CD4-positive, alpha-beta T cell (primary cell): ENCODE data around the gene CDH6. TPM values are rescaled to one million over a fixed set of nuclear protein-coding genes. Genes with fewer than 3 reads are reported as not detected.

Source experiments
- ATAC-seq: fragments of 200-7000 bp; cut with Tn5 transposase; one replicate; pipeline ENCODE4 v1.10.0; 2022; ENCODE audit warnings: mild to moderate bottlenecking; ENCODE audit not compliant: poor library complexity
- CTCF ChIA-PET: fragments of 350-600 bp; sonication (Branson Sonifier 250); formaldehyde crosslinking; loops from one replicate; lab custom pipeline; 2021; ENCODE audit warnings: antibody characterized with exemption, inconsistent platforms; lab: Charles Lee
- POLR2A ChIA-PET: fragments of 350-600 bp; sonication (Branson Sonifier 250); formaldehyde crosslinking; loops from one replicate; lab custom pipeline; 2021; ENCODE audit warnings: antibody characterized with exemption, inconsistent platforms; lab: Charles Lee
- DNase-seq, 14 experiments: peaks; one replicate each; pipeline ENCODE4 v3.0.0-alpha.2; 2013 to 2020; ENCODE audit warnings: mixed read lengths in 2 of 14
- H3K27ac ChIP-seq, 2 donors: one replicate each; pipeline versions ENCODE4 v1.5.1 to v1.7.0; 2013; ENCODE audit warnings: low read length in 2 of 2, low read depth in 1 of 2, mild to moderate bottlenecking in 1 of 2
- H3K27me3 ChIP-seq, 2 experiments: 1 replicate in 1 of 2; 2 replicates in 1 of 2; pipeline versions ENCODE4 v1.6.1 to v1.7.0; 2013; ENCODE audit warnings: low read length in 2 of 2, control low read depth in 1 of 2, mild to moderate bottlenecking in 1 of 2, moderate library complexity in 1 of 2; ENCODE audit not compliant: insufficient read depth in 2 of 2, control insufficient read depth in 1 of 2
- H3K36me3 ChIP-seq: one replicate; pipeline ENCODE4 v1.6.1; 2013; ENCODE audit warnings: low read length, control low read depth; ENCODE audit not compliant: insufficient read depth
- H3K4me1 ChIP-seq: one replicate; pipeline ENCODE4 v1.6.1; 2013; ENCODE audit warnings: low read length, control low read depth; ENCODE audit not compliant: insufficient read depth
- H3K4me3 ChIP-seq: one replicate; pipeline ENCODE4 v1.5.1; 2013; ENCODE audit warnings: mild to moderate bottlenecking, low read length, moderate library complexity
- H3K9me3 ChIP-seq, 2 experiments: 1 replicate in 1 of 2; 2 replicates in 1 of 2; pipeline versions ENCODE4 v1.6.1 to v1.7.0; 2013; ENCODE audit warnings: low read length in 2 of 2, mild to moderate bottlenecking in 2 of 2, control low read depth in 1 of 2, moderate library complexity in 1 of 2; ENCODE audit not compliant: control insufficient read depth in 1 of 2, insufficient read depth in 1 of 2
- H3K27ac Mint-ChIP-seq: one replicate; pipeline ENCODE4 v1.8.0; 2020; ENCODE audit warnings: mixed read lengths
- H3K27me3 Mint-ChIP-seq: one replicate; pipeline ENCODE4 v1.8.0; 2021; ENCODE audit warnings: mixed read lengths
- H3K36me3 Mint-ChIP-seq: one replicate; pipeline ENCODE4 v1.8.0; 2021; ENCODE audit warnings: low read depth, mixed read lengths
- H3K4me1 Mint-ChIP-seq: one replicate; pipeline ENCODE4 v1.8.0; 2021; ENCODE audit warnings: low read depth, mixed read lengths
- H3K4me3 Mint-ChIP-seq: one replicate; pipeline ENCODE4 v1.8.0; 2020; ENCODE audit warnings: mild to moderate bottlenecking, mixed read lengths
- H3K9me3 Mint-ChIP-seq: one replicate; pipeline ENCODE4 v1.8.0; 2020; ENCODE audit warnings: mixed read lengths
- CTCF ChIP-seq: fragments of 200-600 bp; IDR thresholded peaks from one replicate; pipeline ENCODE4 v1.8.0; 2022; ENCODE audit warnings: antibody characterized with exemption, mild to moderate bottlenecking
- intact Hi-C, 2 experiments: fragments of 100-400 bp; cut with DNase I in 1 of 2; cut with micrococcal nuclease in 1 of 2; formaldehyde crosslinking; loops; one replicate each; pipeline versions ENCODE4 v1.15.1 to v1.9.0; 2023 to 2025; cut with DNase I, micrococcal nuclease
- total RNA-seq, 174 experiments: library from RNA in 2 of 174; stranded (reverse) in 2 of 174; gene quantifications; one replicate each; pipeline ENCODE4 v1.2.3 and lab custom pipeline; 2021 to 2026

The CDH6 gene
- total RNA-seq, 2 experiments from 2014 or later, result not detected

DNA sequence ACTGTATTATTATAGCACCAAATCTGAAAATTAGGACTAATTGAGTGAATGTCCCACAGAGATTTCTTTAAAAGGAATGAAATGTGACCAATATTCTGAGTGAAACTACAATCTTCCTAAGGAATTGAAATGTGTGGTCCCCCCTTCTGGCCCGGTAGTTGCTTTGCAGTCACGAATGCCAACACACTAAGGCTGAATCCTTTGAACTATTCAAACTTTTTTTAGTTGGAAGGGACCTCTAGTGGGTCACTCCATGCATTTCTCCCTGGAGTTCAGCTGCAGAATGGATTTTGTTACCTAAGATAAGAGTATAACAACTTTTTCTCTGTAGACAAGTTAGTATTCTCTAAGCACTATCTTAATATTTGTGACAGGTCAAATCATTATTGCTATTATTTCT, 2.8 kb downstream of the CDH6 start:
- no peaks in the 10 kb centered on the region for H3K36me3 ChIP-seq
- peaks cover 20 to 53% of the 10 kb centered on the region in 2 experiments for H3K27me3 ChIP-seq
- intact Hi-C loops, result no loop called here
- ChIA-PET CTCF (no interaction called here), POLR2A (no interaction called here)
- peaks cover 0 to 8% of the 10 kb centered on the region in 2 experiments for H3K9me3 ChIP-seq
- no peaks in the 10 kb centered on the region for H3K4me1 ChIP-seq
- Mint-ChIP-seq H3K36me3 (no peaks in the 10 kb centered on the region), H3K4me1 (peaks cover 5% of the 10 kb centered on the region), H3K4me3 (no peak overlapping the region), H3K27ac (no peak overlapping the region), H3K9me3 (peaks cover 2% of the 10 kb centered on the region), H3K27me3 (peaks cover 77% of the 10 kb centered on the region)
- H3K4me3 ChIP-seq, result no peak overlapping the region
- H3K27ac ChIP-seq, result no peak overlapping the region
- TF ChIP-seq CTCF, result no peak
- ATAC-seq, result no peak
- DNase-seq, result no peak

DNA sequence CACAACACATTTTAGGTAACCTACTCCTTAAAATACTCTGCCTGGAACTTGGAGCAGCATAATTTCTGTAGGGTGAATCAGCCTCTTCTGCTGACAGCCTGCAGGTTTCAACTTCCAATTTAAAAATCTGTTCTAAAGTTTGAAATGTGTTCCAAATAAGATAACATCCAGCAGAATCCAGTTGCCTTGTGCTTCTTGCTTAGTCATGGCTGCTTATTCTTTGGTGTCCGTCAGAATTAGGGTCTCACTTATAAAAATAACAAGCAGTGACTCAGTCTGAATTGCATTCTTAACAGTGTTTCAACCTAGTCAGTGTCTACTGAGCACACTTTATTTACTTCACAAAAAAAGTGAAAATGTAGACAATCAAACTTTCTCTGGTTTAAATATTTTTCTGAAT, 3.7 kb downstream of the CDH6 start:
- Histone ChIP-seq H3K36me3 (no peaks in the 10 kb centered on the region), H3K9me3 (peaks cover 0 to 8% of the 10 kb centered on the region in 2 experiments), H3K4me1 (no peaks in the 10 kb centered on the region), H3K27ac (no peak overlapping the region), H3K27me3 (peaks cover 19 to 44% of the 10 kb centered on the region in 2 experiments), H3K4me3 (no peak overlapping the region)
- Mint-ChIP-seq H3K4me1 (peaks cover 5% of the 10 kb centered on the region), H3K9me3 (peaks cover 2% of the 10 kb centered on the region), H3K4me3 (no peak overlapping the region), H3K36me3 (no peaks in the 10 kb centered on the region), H3K27me3 (peaks cover 68% of the 10 kb centered on the region), H3K27ac (no peak overlapping the region)
- intact Hi-C loops, result no loop called here
- ATAC-seq, result no peak
- ChIA-PET POLR2A (no interaction called here), CTCF (interaction anchor here (1.3 kb wide), 1 partner anchor 9 kb away, joined by 3 read pairs; no protein-coding TSS in a partner anchor)
- no peak for TF ChIP-seq CTCF
- DNase-seq, result no peak

DNA sequence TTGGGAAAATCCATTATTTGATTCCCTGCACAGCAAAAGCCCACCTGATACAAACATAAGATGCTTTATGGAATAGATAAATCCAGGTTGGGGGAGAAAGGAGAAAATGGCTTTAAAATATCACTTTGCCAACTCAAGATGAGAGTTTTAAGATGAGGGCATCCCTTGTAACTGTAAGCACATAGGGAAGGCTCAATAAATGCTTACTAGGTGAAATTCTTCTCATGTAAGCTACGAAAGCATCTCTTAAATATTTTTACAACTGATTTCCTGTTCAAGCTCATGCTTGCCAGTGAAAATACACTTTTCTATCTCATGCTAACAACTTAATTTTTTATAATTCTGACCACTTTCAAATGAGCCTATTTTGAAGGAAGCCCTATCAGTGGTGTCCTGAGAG, 11.5 kb downstream of the CDH6 start:
- H3K4me1 Mint-ChIP-seq, result no peaks in the 10 kb centered on the region
- no peak overlapping the region for H3K27ac Mint-ChIP-seq
- peaks cover 9% of the 10 kb centered on the region for H3K27me3 Mint-ChIP-seq
- Histone ChIP-seq H3K27ac (no peak overlapping the region), H3K4me3 (no peak overlapping the region), H3K9me3 (peaks cover 0 to 6% of the 10 kb centered on the region in 2 experiments), H3K36me3 (no peaks in the 10 kb centered on the region), H3K27me3 (no peaks in the 10 kb centered on the region), H3K4me1 (no peaks in the 10 kb centered on the region)
- no peak overlapping the region for H3K4me3 Mint-ChIP-seq
- no peak for DNase-seq
- H3K36me3 Mint-ChIP-seq, result no peaks in the 10 kb centered on the region
- TF ChIP-seq CTCF, result no peak
- H3K9me3 Mint-ChIP-seq, result peaks cover 2% of the 10 kb centered on the region
- intact Hi-C loops, result no loop called here
- ChIA-PET CTCF (no interaction called here), POLR2A (no interaction called here)
- no peak for ATAC-seq
